Right cardiac atrium (tissue), 5 donors: ENCODE data around the gene HSDL2. TPM values are rescaled to one million over a fixed set of nuclear protein-coding genes. Genes with fewer than 3 reads are reported as not detected.

ENCODE experiments used
- ATAC-seq, 2 donors: fragments of 200-7000 bp; cut with Tn5 transposase; one replicate each; pipeline versions ENCODE4 v1.8.0 to v1.9.1; 2020; ENCODE audit warnings: moderate library complexity in 2 of 2, mild to moderate bottlenecking in 1 of 2
- DNase-seq, 3 donors: peaks; one replicate each; pipeline ENCODE4 v3.0.0-alpha.2; 2020
- H3K27ac ChIP-seq: one replicate; pipeline ENCODE4 v1.5.1; 2013; ENCODE audit warnings: mild to moderate bottlenecking, low read length, control low read depth, moderate library complexity
- H3K27me3 ChIP-seq: one replicate; pipeline ENCODE4 v1.6.1; 2013; ENCODE audit not compliant: control insufficient read depth, insufficient read depth
- H3K4me1 ChIP-seq: one replicate; pipeline ENCODE4 v1.6.1; 2013; ENCODE audit warnings: low read length; ENCODE audit not compliant: control insufficient read depth, insufficient read depth
- H3K4me3 ChIP-seq: one replicate; pipeline ENCODE4 v1.5.1; 2013; ENCODE audit warnings: low read length, control low read depth
- H3K9me3 ChIP-seq: one replicate; pipeline ENCODE4 v1.6.1; 2013; ENCODE audit warnings: low read length; ENCODE audit not compliant: control insufficient read depth
- WGBS: extraction: QIAGEN DNeasy Blood & Tissue Kit; methylation state at CpG from one replicate; pipeline ENCODE4 v1.1.7; 2013; 5-methylcytosine and 5-hydroxymethylcytosine counted together
- intact Hi-C, 4 donors: fragments of 100-400 bp; cut with DNase I; formaldehyde crosslinking; loops; one replicate each; pipeline versions ENCODE4 v1.11.0 to v1.14.0; 2022 to 2023
- polyA plus RNA-seq: library from polyadenylated mRNA; stranded (reverse); fragments of 200-250 nt; gene quantifications from one replicate; pipeline ENCODE4 v1.2.3, GENCODE V29; 2013
- total RNA-seq, 4 donors: library from RNA; stranded (reverse); fragmentation: NEBNext Ultra II Directional; extraction: Animal tissue kit (Norgen Biotek cat#: 25700); gene quantifications; one replicate each; pipeline ENCODE4 v1.2.1, GENCODE V29; 2021
- donor health status: healthy with polysubstance abuse.
- donor health status: DM: no; HTN: yes; CAD: no.
- donor health status: DM: no; HTN: no; CAD: no.
- donor health status: DM: no; HTN: yes; CAD: no; lungs with severe emphysema.
- donor health status: DM: yes; HTN: yes; CAD: no.

HSDL2 gene
- total and polyA plus RNA-seq, 5 donors, result 87.6 to 120 (median 104) TPM

GRCh38 chr9:112420208-112420607 lies 40.3 kb downstream of the HSDL2 start:
- H3K27ac ChIP-seq, result no peak overlapping the region
- no peaks in the 10 kb centered on the region for H3K27me3 ChIP-seq
- WGBS, result 97% methylated on average over 2 of the region's 2 CpGs
- H3K9me3 ChIP-seq, result no peaks in the 10 kb centered on the region
- no peak for ATAC-seq
- intact Hi-C loops, result no loop called here
- no peak overlapping the region for H3K4me3 ChIP-seq
- no peaks in the 10 kb centered on the region for H3K4me1 ChIP-seq
- DNase-seq, result no peak

- Histone ChIP-seq H3K4me1 (no peaks in the 10 kb centered on the region), H3K27me3 (no peaks in the 10 kb centered on the region), H3K9me3 (no peaks in the 10 kb centered on the region), H3K27ac (no peak overlapping the region), H3K4me3 (no peak overlapping the region)
- intact Hi-C loops, result no loop called here
- ATAC-seq (no peak), DNase-seq (no peak)
- 72% methylated on average over 5 of the region's 5 CpGs for WGBS
Observed at GRCh38 chr9:112421771-112422222, 41.9 kb downstream of the HSDL2 start.

- DNase-seq, result no peak
- intact Hi-C loops, result no loop called here
- Histone ChIP-seq H3K9me3 (no peaks in the 10 kb centered on the region), H3K27me3 (no peaks in the 10 kb centered on the region), H3K27ac (no peak overlapping the region), H3K4me3 (no peak overlapping the region), H3K4me1 (no peaks in the 10 kb centered on the region)
- 77% methylated on average over 3 of the region's 3 CpGs for WGBS
- ATAC-seq, result no peak
Observed at GRCh38 chr9:112422417-112423148, 42.7 kb downstream of the HSDL2 start.

- no peak for ATAC-seq
- DNase-seq, result no peak
- Histone ChIP-seq H3K4me1 (no peaks in the 10 kb centered on the region), H3K9me3 (no peaks in the 10 kb centered on the region), H3K27me3 (no peaks in the 10 kb centered on the region), H3K27ac (no peak overlapping the region), H3K4me3 (no peak overlapping the region)
- intact Hi-C loops, result no loop called here
- 89% methylated on average over 6 of the region's 6 CpGs for WGBS
Observed at GRCh38 chr9:112430006-112430522, 50.2 kb downstream of the HSDL2 start.

- intact Hi-C loops, result no loop called here
- Histone ChIP-seq H3K4me3 (no peak overlapping the region), H3K27ac (no peak overlapping the region), H3K9me3 (no peaks in the 10 kb centered on the region), H3K4me1 (no peaks in the 10 kb centered on the region), H3K27me3 (no peaks in the 10 kb centered on the region)
- peak in 1 of 2 donors; percentile 63 for ATAC-seq
- DNase-seq, result no peak
- 75% methylated on average over 5 of the region's 5 CpGs for WGBS
Observed at GRCh38 chr9:112433499-112434392, 53.8 kb downstream of the HSDL2 start.

- WGBS, result 96% methylated on average over 1 of the region's 1 CpG
- ATAC-seq (no peak), DNase-seq (no peak)
- no peaks in the 10 kb centered on the region for H3K4me1 ChIP-seq
- intact Hi-C loops, result no loop called here
- H3K4me3 ChIP-seq, result no peak overlapping the region
- H3K27ac ChIP-seq, result no peak overlapping the region
- no peaks in the 10 kb centered on the region for H3K27me3 ChIP-seq
- no peaks in the 10 kb centered on the region for H3K9me3 ChIP-seq
Observed at GRCh38 chr9:112434487-112434886, 54.6 kb downstream of the HSDL2 start.

GRCh38 chr9:112437406-112437805 lies 57.5 kb downstream of the HSDL2 start:
- Histone ChIP-seq H3K4me1 (no peaks in the 10 kb centered on the region), H3K27ac (no peak overlapping the region), H3K9me3 (no peaks in the 10 kb centered on the region), H3K4me3 (no peak overlapping the region), H3K27me3 (no peaks in the 10 kb centered on the region)
- WGBS, result 100% methylated on average over 2 of the region's 2 CpGs
- DNase-seq (no peak), ATAC-seq (no peak)
- intact Hi-C loops, result no loop called here

GRCh38 chr9:112439171-112439570 lies 59.3 kb downstream of the HSDL2 start:
- Histone ChIP-seq H3K4me1 (no peaks in the 10 kb centered on the region), H3K9me3 (no peaks in the 10 kb centered on the region), H3K4me3 (no peak overlapping the region), H3K27me3 (no peaks in the 10 kb centered on the region), H3K27ac (no peak overlapping the region)
- WGBS, result 97% methylated on average over 2 of the region's 2 CpGs
- DNase-seq (no peak), ATAC-seq (no peak)
- intact Hi-C loops, result no loop called here

- intact Hi-C loops, result no loop called here
- no peak overlapping the region for H3K27ac ChIP-seq
- H3K4me3 ChIP-seq, result no peak overlapping the region
- H3K27me3 ChIP-seq, result no peaks in the 10 kb centered on the region
- H3K4me1 ChIP-seq, result no peaks in the 10 kb centered on the region
- DNase-seq, result no peak
- over 99% methylated on average over 2 of the region's 2 CpGs for WGBS
- no peaks in the 10 kb centered on the region for H3K9me3 ChIP-seq
- ATAC-seq, result no peak
Observed at GRCh38 chr9:112439825-112440224, 59.9 kb downstream of the HSDL2 start.

GRCh38 chr9:112443200-112443599 lies 63.3 kb downstream of the HSDL2 start:
- Histone ChIP-seq H3K4me3 (no peak overlapping the region), H3K27me3 (no peaks in the 10 kb centered on the region), H3K27ac (no peak overlapping the region), H3K9me3 (no peaks in the 10 kb centered on the region), H3K4me1 (no peaks in the 10 kb centered on the region)
- intact Hi-C loops, result no loop called here
- DNase-seq (no peak), ATAC-seq (no peak)

GRCh38 chr9:112443636-112444035 lies 63.7 kb downstream of the HSDL2 start:
- no peak overlapping the region for H3K27ac ChIP-seq
- ATAC-seq (no peak), DNase-seq (no peak)
- intact Hi-C loops, result no loop called here
- WGBS, result 84% methylated on average over 1 of the region's 1 CpG
- H3K27me3 ChIP-seq, result no peaks in the 10 kb centered on the region
- H3K4me1 ChIP-seq, result no peaks in the 10 kb centered on the region
- no peak overlapping the region for H3K4me3 ChIP-seq
- no peaks in the 10 kb centered on the region for H3K9me3 ChIP-seq
